Activated effector memory CD4-positive, alpha-beta T cell treated with Interleukin-2 at 50 U/mL for 16 hours (primary cell): ENCODE results near the gene GARIN5A.
"Not testable (repeated sequence)": the region's sequence is repeated elsewhere in the genome, so short reads cannot be mapped to it uniquely, and the experiment has no call there.

Experiments used
- DNase-seq: peaks from one replicate; pipeline ENCODE4 v3.0.0-alpha.2; 2020

The GARIN5A gene

GRCh38 chr19:50461066-50461875 lies 15.4 kb downstream of the GARIN5A start:
- DNase-seq, result peak; percentile 25

DNA sequence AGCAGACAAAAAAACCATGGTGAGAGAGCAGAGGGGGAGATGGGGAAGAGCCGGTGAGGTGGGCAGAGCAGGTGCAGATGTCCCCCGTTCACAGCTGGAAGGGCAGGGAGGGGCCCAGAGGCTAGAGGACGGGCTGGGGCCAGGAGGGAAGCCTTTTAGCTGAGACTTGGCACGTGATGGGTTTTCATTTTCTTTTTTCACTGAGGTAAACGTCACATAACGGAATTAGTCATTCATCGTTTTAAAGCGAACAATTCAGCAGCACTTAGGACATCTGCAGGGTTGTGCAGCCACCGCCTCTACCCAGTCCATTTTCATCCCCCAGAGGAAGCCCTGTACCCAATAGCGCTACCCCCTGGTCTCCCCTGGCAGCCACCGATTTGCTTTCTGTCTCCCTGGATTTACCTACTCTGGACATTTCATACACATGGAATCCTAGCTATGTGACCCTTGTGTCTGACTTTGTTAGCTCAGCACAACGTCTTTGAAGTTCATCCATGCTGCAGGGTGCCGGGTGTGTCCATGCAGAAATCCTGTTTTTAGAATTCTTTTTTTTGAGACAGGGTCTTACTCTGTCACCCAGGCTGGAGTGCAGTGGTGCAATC lies 16.4 kb downstream of the GARIN5A start:
- no peak for DNase-seq

DNA sequence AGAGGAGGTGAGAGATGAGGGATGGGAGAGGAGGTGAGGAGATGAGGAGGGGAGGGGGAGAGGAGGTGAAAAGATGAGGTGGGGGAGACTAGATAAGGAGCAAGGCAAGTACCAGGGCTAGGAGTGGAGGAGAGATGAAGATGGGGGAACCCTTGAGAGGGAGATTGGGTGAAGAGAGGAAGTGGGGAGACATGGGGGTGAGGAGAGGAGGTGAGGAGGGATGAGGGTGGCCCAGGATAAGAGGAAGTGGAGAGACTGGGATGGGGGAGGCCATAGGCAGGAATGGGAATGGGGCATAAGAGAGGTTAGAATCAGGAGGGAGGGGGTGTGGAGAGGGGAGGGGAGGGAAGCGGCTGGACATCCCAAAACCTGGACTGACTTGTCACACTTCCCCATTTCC lies 17.0 kb downstream of the GARIN5A start:
- no peak for DNase-seq

GRCh38 chr19:50459067-50459456 lies 17.6 kb downstream of the GARIN5A start:
- no peak for DNase-seq

DNA sequence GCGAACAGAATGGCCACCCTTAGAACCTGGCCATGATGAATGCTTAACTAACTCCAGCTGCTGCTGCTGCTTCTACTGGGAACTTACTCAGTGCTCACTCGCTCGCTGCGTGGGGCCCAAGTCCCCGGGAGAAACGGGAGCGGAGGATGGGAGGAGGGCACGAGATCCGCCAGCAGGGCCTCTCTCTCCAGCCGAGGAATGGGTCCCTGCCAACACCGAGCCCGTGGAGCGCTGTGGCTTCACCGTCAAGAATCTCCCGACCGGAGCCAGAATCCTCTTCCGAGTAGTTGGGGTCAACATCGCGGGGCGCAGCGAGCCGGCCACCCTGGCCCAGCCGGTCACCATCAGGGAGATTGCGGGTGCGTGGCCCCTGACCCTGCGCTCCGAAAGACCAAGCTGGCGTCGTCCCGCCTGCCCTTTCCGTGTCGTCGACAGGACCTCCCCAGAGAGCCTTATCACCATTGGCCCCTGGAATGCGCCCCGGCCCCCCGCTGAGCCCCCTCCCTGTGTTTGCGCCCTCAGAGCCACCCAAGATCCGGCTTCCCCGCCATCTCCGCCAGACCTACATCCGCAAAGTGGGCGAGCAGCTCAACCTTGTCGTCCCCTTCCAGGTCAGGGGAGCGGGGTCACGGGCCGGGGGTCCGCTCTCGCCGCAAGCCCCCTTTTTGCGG lies 18.1 kb downstream of the GARIN5A start:
- DNase-seq, result no peak

- no peak for DNase-seq
Observed at GRCh38 chr19:50457300-50457699, 19.3 kb downstream of the GARIN5A start.

- no peak for DNase-seq
Observed at GRCh38 chr19:50455992-50456391, 20.7 kb downstream of the GARIN5A start.

- DNase-seq, result no peak
Observed at GRCh38 chr19:50453243-50453642, 23.4 kb downstream of the GARIN5A start.

DNA sequence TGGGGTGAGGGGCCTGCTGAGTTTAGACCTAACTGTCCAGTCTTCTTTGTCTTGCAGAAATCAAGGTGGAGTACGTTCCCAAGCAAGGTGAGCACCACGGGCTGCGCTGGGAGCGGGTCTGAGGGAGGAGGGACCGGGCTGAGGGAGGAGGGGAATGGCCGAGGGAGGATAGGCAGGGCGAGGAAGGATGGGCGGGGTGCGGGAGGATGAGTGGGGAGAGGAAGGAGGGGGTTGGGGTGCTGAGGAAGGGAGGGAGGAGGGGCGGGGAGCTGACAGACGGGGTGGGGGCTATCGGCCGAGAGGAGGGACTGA lies 25.5 kb downstream of the GARIN5A start:
- DNase-seq, result no peak

GRCh38 chr19:50450369-50451222 lies 26.1 kb downstream of the GARIN5A start:
- DNase-seq, result no peak

GRCh38 chr19:50449236-50449899 lies 27.3 kb downstream of the GARIN5A start:
- no peak for DNase-seq

DNA sequence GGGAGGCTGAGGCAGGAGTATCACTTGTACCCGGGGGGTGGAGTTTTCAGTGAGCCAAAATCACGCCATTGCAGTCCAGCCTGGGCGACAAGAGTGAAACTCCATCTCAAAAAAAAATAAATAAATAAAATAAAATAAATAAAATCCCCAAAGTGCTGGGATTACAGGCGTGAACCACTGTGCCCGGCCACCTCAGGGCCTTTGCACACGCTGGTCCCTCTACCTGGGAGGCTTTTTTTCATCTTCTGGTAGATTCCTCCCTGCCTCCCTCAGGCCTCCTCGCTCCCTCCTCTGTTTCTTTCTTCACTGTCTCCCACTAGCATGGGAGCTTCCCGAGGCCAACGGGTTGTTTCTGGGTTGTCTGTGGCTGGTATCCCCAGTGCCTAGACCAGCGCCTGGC lies 28.9 kb downstream of the GARIN5A start:
- DNase-seq, result no peak

DNA sequence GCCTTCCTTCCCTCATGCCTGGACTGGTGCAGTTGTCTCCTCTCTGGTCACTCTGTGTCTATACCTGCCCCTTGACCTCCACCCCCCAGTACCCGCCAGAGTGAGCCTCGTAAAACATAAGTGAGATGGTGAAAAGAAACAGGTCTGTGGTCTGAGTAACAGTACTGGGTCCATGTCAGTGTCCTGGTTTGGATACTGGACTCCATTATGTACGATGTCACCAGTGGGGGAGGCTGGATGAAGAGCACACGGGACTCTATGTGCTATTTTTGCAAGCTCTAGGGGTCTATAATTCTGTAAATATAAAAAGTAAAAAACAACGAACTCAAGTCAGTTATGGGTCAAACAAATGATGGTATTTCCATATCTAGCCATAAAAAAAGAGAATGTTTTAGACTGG lies 29.6 kb downstream of the GARIN5A start:
- no peak for DNase-seq

DNA sequence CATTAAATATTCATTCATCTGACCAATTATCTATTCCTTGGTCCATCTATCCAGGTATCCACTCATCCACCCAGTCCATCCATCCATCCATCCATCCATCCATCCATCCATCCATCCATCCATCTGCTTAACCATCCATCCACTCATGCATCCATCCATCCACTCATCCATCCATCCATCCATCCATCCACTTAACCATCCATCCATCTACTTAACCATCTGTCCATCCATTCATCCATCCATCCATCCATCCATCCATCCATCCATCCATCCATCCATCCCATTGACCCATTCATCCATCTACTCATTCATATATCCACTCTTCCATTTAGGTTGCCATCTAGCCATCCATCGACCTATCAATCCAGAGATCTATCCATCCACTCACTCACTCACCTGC lies 32.6 kb downstream of the GARIN5A start:
- no peak for DNase-seq

GRCh38 chr19:50439130-50439529 lies 37.5 kb downstream of the GARIN5A start:
- not testable (repeated sequence) for DNase-seq

GRCh38 chr19:50437862-50438449 lies 38.7 kb downstream of the GARIN5A start:
- no peak for DNase-seq

- no peak for DNase-seq
Observed at GRCh38 chr19:50435627-50436026, 41.0 kb downstream of the GARIN5A start.

GRCh38 chr19:50435221-50435620 lies 41.4 kb downstream of the GARIN5A start:
- DNase-seq, result no peak

DNA sequence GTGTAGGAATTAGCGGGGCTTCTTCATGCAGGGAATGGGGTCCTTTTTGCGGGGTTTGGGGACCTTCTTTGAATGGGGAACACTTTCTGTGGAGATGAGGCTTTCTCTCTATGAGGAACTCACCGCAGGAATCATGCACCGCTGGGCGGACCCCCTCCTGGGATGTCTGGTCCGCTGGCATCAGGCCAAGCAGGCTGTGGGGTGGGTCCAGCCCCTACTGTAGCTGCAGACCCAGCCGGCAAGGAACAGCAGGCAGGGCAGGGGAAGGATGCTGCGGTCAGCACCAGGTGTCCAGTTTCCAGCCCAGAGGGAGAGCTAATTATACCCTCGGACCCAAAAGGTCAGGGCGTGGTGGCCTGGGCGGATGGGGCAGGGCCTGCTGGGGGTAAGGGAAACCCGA lies 42.1 kb downstream of the GARIN5A start:
- DNase-seq, result no peak

DNA sequence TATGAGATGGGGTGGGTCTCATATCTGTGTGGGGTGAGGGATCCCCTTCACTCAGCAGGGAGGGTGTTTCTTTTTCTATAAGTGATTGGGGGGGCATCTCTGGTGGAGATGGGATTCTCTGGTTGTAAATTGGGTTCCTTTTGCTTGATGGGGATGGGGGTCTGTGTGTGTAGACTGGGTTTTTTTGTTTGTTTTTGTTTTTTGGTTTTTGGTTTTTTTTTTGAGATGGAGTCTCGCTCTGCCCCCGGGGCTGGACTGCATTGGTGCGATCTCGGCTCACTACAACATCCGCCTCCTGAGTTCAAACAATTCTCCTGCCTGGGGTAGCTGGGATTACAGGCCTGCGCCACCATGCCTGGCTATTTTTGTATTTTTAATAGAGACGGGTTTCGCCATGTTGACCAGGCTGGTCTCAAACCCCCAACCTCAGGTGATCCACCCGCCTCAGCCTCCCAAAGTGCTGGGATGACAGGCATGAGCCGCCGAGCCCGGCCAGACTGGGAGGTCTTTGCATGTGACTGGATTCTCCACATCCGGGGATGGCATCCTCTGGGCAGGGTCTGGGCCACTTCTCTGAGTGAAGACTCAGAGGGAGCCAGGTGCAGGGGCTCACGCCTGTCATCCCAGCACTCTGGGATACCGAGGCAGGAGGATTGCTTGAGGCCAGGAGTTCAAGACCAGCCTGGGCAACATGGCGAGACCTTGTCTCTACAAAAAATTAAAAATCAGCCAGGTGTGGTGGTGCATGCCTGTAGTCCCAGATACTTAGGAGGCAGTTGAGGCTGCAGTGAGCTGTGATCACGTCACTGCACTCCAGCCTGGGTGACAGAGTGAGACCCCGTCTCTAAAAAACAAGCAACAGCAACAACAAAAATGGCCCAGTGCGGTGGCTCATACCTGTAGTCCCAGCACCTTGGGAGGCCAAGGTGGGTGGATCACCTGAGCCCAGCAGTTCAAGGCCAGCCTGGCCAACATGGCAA lies 43.2 kb downstream of the GARIN5A start:
- DNase-seq, result no peak
